Neural cell (in vitro differentiated cells): Measurements from ENCODE around the gene CASZ1. TPM values are rescaled to one million over a fixed set of nuclear protein-coding genes. Genes with fewer than 3 reads are reported as not detected.

ENCODE experiments used
- H2AFZ ChIP-seq: fragments of 200-600, 300-800 bp; sonication (generic), shearing (Covaris generic); 2 replicates; pipeline ENCODE4 v1.6.0; 2014; ENCODE audit warnings: low read depth, mild to moderate bottlenecking, antibody characterized with exemption, low read length, moderate library complexity
- H3F3A ChIP-seq: fragments of 200-600 bp; shearing (Covaris generic); 2 replicates; pipeline ENCODE4 v1.6.1; 2016; ENCODE audit warnings: mild to moderate bottlenecking, moderate library complexity, mixed read lengths, antibody characterized with exemption, low read length; ENCODE audit not compliant: insufficient read depth, poor library complexity, severe bottlenecking
- H3K27ac ChIP-seq: fragments of 200-600, 300-800 bp; sonication (generic), shearing (Covaris generic); 2 replicates; pipeline ENCODE4 v1.5.1; 2014; ENCODE audit warnings: mild to moderate bottlenecking, low read length, moderate library complexity
- H3K27me3 ChIP-seq: fragments of 300-800, 200-600 bp; sonication (generic), shearing (Covaris generic); 2 replicates; pipeline ENCODE4 v1.6.0; 2014; ENCODE audit warnings: mild to moderate bottlenecking, low read depth, low read length, moderate library complexity; ENCODE audit not compliant: insufficient read depth
- H3K36me3 ChIP-seq: fragments of 300-800, 200-600 bp; sonication (generic), shearing (Covaris generic); 2 replicates; pipeline ENCODE4 v1.5.1; 2014; ENCODE audit warnings: mild to moderate bottlenecking, antibody characterized with exemption, low read length, moderate library complexity; ENCODE audit not compliant: insufficient read depth
- H3K4me2 ChIP-seq: fragments of 300-800, 200-600 bp; sonication (generic), shearing (Covaris generic); 2 replicates; pipeline ENCODE4 v1.6.0; 2014; ENCODE audit warnings: mild to moderate bottlenecking, low read length
- H3K4me3 ChIP-seq: fragments of 300-800, 200-600 bp; sonication (generic), shearing (Covaris generic); 2 replicates; pipeline ENCODE4 v1.5.1; 2014; ENCODE audit warnings: mild to moderate bottlenecking, low read length, moderate library complexity
- H3K79me2 ChIP-seq: fragments of 200-600 bp; shearing (Covaris generic); replicated peaks from 2 replicates; pipeline ENCODE4 v1.6.0; 2014; ENCODE audit warnings: mild to moderate bottlenecking, low read length, moderate library complexity; ENCODE audit not compliant: insufficient read depth
- H3K9ac ChIP-seq: fragments of 300-800, 200-600 bp; sonication (generic), shearing (Covaris generic); 2 replicates; pipeline ENCODE4 v1.6.1; 2016; ENCODE audit warnings: mild to moderate bottlenecking, low read length, mixed read lengths
- H3K9me2 ChIP-seq: fragments of 200-600 bp; shearing (Covaris generic); 2 replicates; pipeline ENCODE4 v1.6.1; 2016; ENCODE audit warnings: mild to moderate bottlenecking, low read length, mixed read lengths; ENCODE audit not compliant: insufficient read depth
- H3K9me3 ChIP-seq: fragments of 200-600, 300-800 bp; sonication (generic), shearing (Covaris generic); 2 replicates; pipeline ENCODE4 v1.6.1; 2016; ENCODE audit warnings: mild to moderate bottlenecking, mixed run types, low read length, moderate library complexity, mixed read lengths
- H4K20me1 ChIP-seq: fragments of 200-600 bp; shearing (Covaris generic); 2 replicates; pipeline ENCODE4 v1.6.1; 2016; ENCODE audit warnings: mild to moderate bottlenecking, mixed run types; ENCODE audit not compliant: insufficient read depth
- CTCF ChIP-seq: fragments of 450-650 bp; IDR thresholded peaks from 2 replicates; pipeline ENCODE4 v1.5.1; 2014; ENCODE audit warnings: antibody characterized with exemption, mild to moderate bottlenecking, moderate library complexity; ENCODE audit not compliant: poor library complexity, severe bottlenecking
- EP300 ChIP-seq: fragments of 450-650 bp; conservative IDR thresholded peaks from 2 replicates; pipeline ENCODE4 v1.6.1; 2014; ENCODE audit warnings: antibody characterized with exemption, mild to moderate bottlenecking, moderate library complexity; ENCODE audit not compliant: poor library complexity, severe bottlenecking
- EZH2 ChIP-seq: fragments of 200-600, 300-800 bp; shearing (Covaris generic), sonication (generic); IDR thresholded peaks from 2 replicates; pipeline ENCODE4 v1.6.1; 2014; ENCODE audit warnings: antibody characterized with exemption, low read length, borderline replicate concordance, mild to moderate bottlenecking; ENCODE audit not compliant: insufficient read depth, poor library complexity, severe bottlenecking
- MXI1 ChIP-seq: fragments of 450-650 bp; conservative IDR thresholded peaks from 2 replicates; pipeline ENCODE4 v1.6.1; 2014; ENCODE audit warnings: antibody characterized with exemption, mild to moderate bottlenecking; ENCODE audit not compliant: poor library complexity, severe bottlenecking
- POLR2AphosphoS5 ChIP-seq: IDR thresholded peaks from 2 replicates; pipeline ENCODE4 v1.6.1; 2012
- RAD21 ChIP-seq: fragments of 450-650 bp; conservative IDR thresholded peaks from 2 replicates; pipeline ENCODE4 v1.6.1; 2014; ENCODE audit warnings: antibody characterized with exemption, mild to moderate bottlenecking, moderate library complexity
- SMC3 ChIP-seq: fragments of 450-650 bp; conservative IDR thresholded peaks from 2 replicates; pipeline ENCODE4 v1.6.1; 2014; ENCODE audit warnings: antibody characterized with exemption, mild to moderate bottlenecking, moderate library complexity; ENCODE audit not compliant: poor library complexity
- TAF1 ChIP-seq: IDR thresholded peaks from 2 replicates; pipeline ENCODE4 v1.6.1; 2012; ENCODE audit warnings: low read depth
- polyA plus RNA-seq: library from polyadenylated mRNA; depleted of rRNA; stranded (reverse); fragments of >200 nt; gene quantifications from 2 replicates; pipeline ENCODE4 v1.2.3, GENCODE V29; 2014
- TF ChIP-seq, protein P1 (sequence below): IDR thresholded peaks from 2 replicates; pipeline ENCODE4 v1.6.1; 2012; ENCODE audit warnings: borderline replicate concordance

CASZ1 gene
- polyA plus RNA-seq, 1 donor from 2014 or later: 0.27 TPM

GRCh38 chr1:10694274-10694632, 102.2 kb downstream of the CASZ1 start:
- no peaks in the 10 kb centered on the region for H3K79me2 ChIP-seq
- no peak overlapping the region for H3K27ac ChIP-seq
- H3K27me3 ChIP-seq: peaks cover 17% of the 10 kb centered on the region
- peak overlapping the region; percentile 59 for H3K4me3 ChIP-seq
- no peaks in the 10 kb centered on the region for H3K9me2 ChIP-seq
- no peaks in the 10 kb centered on the region for H4K20me1 ChIP-seq
- H3K9ac ChIP-seq: no peak overlapping the region
- H2AFZ ChIP-seq: no peak overlapping the region
- TF ChIP-seq RAD21: no peak
- no peak for TF ChIP-seq SMC3
- no peak for TF ChIP-seq POLR2AphosphoS5
- no peak for TF ChIP-seq TAF1
- TF ChIP-seq CTCF: no peak
- no peak for TF ChIP-seq EZH2
- TF ChIP-seq MXI1: no peak
- no peaks in the 10 kb centered on the region for H3F3A ChIP-seq
- no peak overlapping the region for H3K4me2 ChIP-seq
- H3K36me3 ChIP-seq: no peaks in the 10 kb centered on the region
- no peaks in the 10 kb centered on the region for H3K9me3 ChIP-seq

- Histone ChIP-seq H3K4me2 (peak overlapping the region; percentile 48), H4K20me1 (no peaks in the 10 kb centered on the region), H3K79me2 (no peaks in the 10 kb centered on the region), H3F3A (no peaks in the 10 kb centered on the region), H3K27ac (no peak overlapping the region), H3K27me3 (peaks cover 17% of the 10 kb centered on the region), H3K4me3 (peak overlapping the region; percentile 63), H3K9me2 (no peaks in the 10 kb centered on the region), H2AFZ (no peak overlapping the region), H3K36me3 (no peaks in the 10 kb centered on the region), H3K9ac (no peak overlapping the region), H3K9me3 (no peaks in the 10 kb centered on the region)
- no peak for TF ChIP-seq EZH2
- no peak for TF ChIP-seq CTCF
- no peak for TF ChIP-seq TAF1
- no peak for TF ChIP-seq MXI1
- TF ChIP-seq EP300: no peak
- TF ChIP-seq, protein P1, sequence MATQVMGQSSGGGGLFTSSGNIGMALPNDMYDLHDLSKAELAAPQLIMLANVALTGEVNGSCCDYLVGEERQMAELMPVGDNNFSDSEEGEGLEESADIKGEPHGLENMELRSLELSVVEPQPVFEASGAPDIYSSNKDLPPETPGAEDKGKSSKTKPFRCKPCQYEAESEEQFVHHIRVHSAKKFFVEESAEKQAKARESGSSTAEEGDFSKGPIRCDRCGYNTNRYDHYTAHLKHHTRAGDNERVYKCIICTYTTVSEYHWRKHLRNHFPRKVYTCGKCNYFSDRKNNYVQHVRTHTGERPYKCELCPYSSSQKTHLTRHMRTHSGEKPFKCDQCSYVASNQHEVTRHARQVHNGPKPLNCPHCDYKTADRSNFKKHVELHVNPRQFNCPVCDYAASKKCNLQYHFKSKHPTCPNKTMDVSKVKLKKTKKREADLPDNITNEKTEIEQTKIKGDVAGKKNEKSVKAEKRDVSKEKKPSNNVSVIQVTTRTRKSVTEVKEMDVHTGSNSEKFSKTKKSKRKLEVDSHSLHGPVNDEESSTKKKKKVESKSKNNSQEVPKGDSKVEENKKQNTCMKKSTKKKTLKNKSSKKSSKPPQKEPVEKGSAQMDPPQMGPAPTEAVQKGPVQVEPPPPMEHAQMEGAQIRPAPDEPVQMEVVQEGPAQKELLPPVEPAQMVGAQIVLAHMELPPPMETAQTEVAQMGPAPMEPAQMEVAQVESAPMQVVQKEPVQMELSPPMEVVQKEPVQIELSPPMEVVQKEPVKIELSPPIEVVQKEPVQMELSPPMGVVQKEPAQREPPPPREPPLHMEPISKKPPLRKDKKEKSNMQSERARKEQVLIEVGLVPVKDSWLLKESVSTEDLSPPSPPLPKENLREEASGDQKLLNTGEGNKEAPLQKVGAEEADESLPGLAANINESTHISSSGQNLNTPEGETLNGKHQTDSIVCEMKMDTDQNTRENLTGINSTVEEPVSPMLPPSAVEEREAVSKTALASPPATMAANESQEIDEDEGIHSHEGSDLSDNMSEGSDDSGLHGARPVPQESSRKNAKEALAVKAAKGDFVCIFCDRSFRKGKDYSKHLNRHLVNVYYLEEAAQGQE: no peak
- no peak for TF ChIP-seq RAD21
- TF ChIP-seq SMC3: no peak
- TF ChIP-seq POLR2AphosphoS5: no peak
These were observed 102.8 kb downstream of the CASZ1 start for GRCh38 chr1:10693497-10694273.
